Activated effector memory CD4-positive, alpha-beta T cell treated with Interleukin-2 at 50 U/mL for 16 hours (primary cell): ENCODE measurements around the gene PSAPL1.

Source experiments
- DNase-seq: peaks from one replicate; pipeline ENCODE4 v3.0.0-alpha.2; 2020

The PSAPL1 gene

GRCh38 chr4:7392438-7393421, 42.0 kb downstream of the PSAPL1 start:
- DNase-seq = no peak

- no peak for DNase-seq
These were observed 42.9 kb downstream of the PSAPL1 start for GRCh38 chr4:7391637-7392437.

- no peak for DNase-seq
These were observed 43.7 kb downstream of the PSAPL1 start for GRCh38 chr4:7390906-7391636.

DNA sequence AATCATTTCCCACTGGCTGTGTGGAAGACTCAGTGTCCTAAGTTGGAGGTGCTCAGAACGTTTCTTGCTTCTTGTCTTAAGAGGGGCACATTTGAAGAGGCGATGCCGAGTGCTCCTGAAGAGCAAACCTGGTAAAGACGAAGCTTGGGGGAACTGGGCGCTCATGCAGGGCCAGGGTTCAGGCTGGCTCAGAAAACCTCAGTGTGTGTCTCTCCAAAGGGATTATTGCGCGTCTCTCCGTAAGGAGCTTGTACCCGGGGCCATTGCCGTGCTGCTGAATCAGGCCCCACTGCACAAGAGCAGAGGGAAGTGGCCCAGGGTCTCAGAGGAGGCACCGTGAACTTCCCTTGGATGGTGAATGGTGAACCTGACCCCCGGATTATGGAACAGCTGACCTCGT, 44.4 kb downstream of the PSAPL1 start:
- no peak for DNase-seq

DNA sequence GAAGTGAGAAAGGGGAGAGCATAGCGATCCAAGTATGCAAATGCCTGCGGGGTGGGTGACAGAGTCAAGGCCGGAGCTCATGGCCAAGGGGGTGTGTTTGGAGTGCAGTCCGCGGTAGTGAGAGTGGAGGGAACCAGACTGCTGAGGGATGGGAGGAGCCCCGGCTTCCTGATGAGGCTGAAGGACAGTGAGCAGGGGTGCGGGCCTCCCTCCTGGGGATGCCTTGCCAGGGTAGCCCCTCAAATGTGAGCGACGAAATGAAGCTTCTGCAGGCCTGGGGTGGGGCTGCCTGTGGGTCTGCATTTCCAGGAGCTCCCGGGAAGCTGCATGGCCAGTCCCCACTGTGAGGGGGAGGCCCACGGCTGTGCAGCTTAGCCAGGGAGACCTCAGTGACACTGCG, 45.0 kb downstream of the PSAPL1 start:
- no peak for DNase-seq

DNA sequence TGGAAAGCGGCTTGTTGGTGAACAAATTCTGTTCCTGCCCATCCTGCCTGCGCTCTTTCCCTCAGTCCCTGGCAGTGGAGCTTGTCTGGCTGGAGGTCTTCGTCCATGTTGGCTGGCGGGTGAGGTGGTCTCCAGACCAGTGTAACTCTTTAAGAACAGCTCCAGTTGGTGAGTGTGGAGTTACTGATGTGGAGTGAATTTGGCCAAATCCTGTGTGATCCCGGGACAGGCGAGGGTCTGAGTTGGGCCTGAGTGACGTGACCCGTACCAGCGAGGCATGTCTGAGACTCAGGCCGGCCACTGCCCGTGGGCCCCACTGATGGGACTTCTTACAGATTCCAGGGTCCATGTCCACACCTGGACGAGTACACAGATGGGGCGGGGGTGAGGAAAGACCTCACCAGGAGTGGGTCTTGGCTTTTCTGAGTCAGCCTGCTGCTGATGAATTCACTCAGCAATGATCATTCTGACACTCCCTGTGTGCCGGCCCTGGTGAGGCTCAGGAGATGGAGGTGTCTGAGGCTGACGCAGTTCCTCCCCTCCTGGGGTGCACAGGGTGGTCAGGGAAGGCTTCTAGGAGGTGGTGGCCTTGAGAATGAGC, 45.5 kb downstream of the PSAPL1 start:
- no peak for DNase-seq

DNA sequence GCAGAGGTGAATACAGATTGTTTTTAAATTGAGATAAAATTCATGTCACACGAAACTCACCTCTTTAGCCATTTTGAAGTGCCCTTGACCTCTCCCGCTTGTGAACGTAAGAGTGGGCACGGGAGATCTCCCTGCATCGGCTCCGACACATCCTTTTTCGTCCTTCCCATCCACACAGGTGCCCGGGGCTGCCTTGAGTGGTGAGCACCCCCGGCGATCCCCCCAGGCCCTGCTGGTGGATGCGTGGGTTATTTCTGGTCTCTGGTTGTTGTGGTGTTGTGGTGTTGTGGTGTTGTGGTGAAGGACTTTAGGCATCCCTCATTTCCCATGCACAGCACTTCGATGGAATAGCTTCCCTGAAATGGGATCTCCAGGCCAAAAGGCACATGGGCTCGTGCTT, 46.1 kb downstream of the PSAPL1 start:
- DNase-seq = no peak

DNA sequence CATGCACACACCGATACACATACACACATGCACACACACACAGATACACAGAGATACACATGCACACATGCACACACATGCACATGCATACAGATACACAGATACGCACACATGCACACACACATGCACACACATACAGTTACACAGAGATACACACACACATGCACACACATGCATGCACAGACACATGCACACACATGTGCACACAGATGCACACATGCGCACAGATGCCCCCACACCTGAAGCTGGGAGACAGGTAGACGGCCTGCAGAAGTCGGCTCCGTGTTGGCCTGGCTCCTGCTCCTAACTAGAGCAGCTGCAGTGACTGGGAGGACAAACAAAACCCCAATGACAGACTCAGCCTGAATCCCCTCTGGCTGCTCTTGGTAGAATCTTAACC, 46.8 kb downstream of the PSAPL1 start:
- no peak for DNase-seq

DNA sequence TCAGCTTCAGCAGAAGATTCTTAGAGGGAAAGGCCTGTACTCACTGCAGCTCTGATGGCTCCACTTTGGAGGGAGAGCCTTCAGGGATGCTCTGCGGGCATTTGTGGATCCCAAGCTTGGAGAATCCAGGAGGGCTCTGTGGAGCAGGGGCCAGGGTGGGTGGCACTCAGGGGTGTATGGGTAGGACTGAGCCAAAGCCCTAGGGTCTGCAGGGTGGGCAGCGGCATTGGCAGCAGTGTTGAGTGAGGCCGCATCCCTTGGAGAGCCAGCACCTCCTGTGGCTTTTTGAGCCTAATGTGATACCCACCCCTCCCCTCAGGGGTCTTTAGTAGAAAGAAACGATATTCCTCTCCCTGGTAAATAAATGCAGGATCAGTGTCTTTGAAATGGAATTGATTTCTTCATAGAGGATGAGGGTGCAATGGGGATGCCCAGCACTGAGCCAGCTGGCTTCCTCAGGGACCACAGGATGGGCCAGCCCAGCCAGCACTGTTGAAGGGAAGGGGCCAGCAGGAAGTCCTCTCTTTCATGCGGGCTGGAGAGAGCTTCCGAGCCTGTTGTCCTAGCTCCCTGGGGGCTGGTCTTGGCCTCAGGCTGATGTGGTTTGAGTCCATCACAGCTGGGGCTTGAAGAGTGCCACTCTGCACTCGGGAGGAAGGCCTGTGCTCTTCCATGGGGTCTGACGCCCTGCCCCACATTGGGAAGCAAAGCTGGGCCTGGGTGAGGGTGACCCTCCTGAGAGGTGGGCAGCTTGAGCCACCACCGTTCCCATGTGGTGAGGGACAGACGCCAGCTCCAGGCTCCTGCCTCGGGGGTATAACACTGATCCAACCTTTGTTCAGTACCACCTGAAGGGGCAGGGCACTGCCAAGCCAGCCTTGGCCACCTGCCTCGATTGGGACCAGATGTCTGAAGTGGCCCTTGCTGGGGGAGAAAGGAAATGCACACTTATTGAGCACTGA, 49.5 kb downstream of the PSAPL1 start:
- DNase-seq = no peak

- DNase-seq = no peak
These were observed 50.5 kb downstream of the PSAPL1 start for GRCh38 chr4:7384003-7384928.

DNA sequence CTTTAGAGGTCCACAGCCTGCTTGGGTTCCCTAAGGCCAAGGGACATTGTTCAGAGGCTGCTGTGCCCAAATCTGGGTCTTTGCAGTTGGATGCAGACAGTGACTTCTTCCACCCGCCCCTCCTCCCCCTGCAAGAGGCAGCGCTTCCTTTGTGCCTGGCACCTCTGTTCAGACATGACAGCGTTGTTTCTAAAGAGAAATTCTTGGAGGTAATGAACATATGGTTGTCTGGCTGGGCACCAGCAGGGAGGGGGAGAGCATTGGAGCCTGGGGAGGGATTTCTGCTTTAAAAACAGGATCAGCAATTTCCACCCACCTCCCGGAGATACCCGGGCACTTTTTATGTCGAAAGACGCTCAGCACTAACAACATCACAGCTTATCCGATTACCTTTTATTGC, 51.5 kb downstream of the PSAPL1 start:
- DNase-seq = no peak

- DNase-seq = no peak
These were observed 52.1 kb downstream of the PSAPL1 start for GRCh38 chr4:7382634-7383014.

DNA sequence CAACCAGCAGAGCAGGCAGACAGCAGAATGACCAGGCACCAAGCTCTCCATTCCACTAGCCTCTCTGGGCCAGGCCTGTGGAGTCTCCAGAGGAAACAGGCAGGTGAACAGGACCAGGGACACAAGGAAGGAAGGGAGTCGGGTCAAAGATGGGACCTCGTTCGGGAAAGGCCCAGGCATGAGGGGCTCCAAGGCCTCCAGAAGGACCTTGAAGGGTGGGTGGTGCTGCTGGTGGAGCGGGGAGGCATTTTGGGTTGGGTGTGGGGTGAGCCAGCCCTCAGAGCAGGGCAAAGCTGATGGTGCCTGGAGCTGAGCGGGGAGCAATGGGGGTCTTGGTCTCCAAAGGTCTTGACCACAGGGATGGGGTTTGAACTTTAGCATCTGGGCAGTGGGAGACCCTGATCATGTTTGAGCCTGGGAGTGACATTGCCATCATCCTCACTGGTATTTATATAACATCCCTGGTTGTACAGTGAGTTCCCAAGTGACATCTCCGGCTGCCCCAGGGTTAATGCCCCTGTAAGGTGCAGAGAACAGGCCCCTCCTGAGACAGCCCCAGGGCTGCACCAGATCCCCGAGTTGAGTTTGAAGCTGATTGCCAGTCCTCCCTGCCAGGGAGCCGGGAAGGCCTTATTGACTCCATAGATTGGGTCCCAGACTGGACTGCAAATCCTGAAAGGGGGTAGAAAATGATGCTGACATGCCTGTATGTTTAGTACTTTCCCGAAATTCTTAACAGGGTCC, 52.7 kb downstream of the PSAPL1 start:
- DNase-seq = no peak

DNA sequence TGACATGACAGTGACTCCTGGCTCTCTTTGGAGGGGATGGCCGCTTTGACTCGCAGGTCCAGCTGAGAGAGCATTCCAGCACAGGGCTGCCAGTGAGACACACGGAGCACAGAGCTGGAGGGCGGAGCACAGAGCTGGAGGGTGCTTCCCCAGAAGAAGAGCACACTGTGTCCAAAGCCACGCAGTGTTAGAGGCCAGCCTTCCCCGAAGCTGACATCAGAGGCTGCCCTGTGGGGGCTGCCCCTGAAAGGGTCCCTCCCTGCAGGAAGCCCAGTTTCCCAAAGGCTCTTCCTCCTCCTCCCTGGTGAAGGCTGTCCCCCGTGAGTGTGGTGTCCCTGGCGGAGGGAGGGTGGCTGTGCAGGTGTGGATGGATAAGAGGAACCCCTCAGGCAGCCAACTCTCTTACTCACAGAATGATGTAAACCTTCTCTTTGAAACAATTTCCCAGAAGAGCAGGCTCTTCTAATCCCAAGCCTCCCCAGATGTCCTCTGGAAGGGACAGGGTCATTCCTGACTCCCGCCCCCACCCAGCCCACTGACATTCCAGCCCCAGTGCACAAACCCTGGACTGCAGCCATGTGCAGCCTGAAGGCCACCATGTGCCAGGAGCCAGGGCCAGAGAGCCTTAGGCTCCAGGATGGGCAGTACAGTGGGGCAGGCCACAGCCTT, 53.4 kb downstream of the PSAPL1 start:
- no peak for DNase-seq
